Tibial nerve (tissue), 4 donors: ENCODE results near the gene MACF1.

Experiments
- CTCF ChIP-seq, 5 experiments: fragments of 200-600 bp in 3 of 5; fragments of 450-650 bp in 2 of 5; sonication (generic) in 3 of 5; IDR thresholded peaks; one replicate each; pipeline ENCODE4 v1.5.1; 2016 to 2019; ENCODE audit warnings: antibody characterized with exemption in 5 of 5, mild to moderate bottlenecking in 3 of 5, moderate library complexity in 2 of 5
- EP300 ChIP-seq, 2 donors: sonication (generic); formaldehyde crosslinking; IDR thresholded peaks; one replicate each; pipeline ENCODE4 v1.6.1; 2017; ENCODE audit warnings: antibody characterized with exemption in 2 of 2, mild to moderate bottlenecking in 1 of 2
- POLR2A ChIP-seq, 2 donors: fragments of 450-650 bp; IDR thresholded peaks; one replicate each; pipeline ENCODE4 v1.6.1; 2017; ENCODE audit warnings: antibody characterized with exemption in 2 of 2, mild to moderate bottlenecking in 2 of 2, moderate library complexity in 2 of 2

- TF ChIP-seq CTCF (IDR thresholded peaks at IDR 0.05) (no peak), POLR2A (IDR thresholded peaks at IDR 0.05) (no peak), EP300 (IDR thresholded peaks at IDR 0.05) (no peak)
These were observed 123.6 kb downstream of the MACF1 start for GRCh38 chr1:39328095-39328494.
